Activated T-cell treated with anti-CD3 and anti-CD28 coated beads, Interleukin-2, amount 50 U/mL, for 1 hour (primary cell): Measurements from ENCODE around the gene ATP6V0D1.

ENCODE experiments used
- DNase-seq: peaks from one replicate; pipeline ENCODE4 v3.0.0-alpha.2; 2020

Gene ATP6V0D1

GRCh38 chr16:67389911-67390815, 90.8 kb downstream of the ATP6V0D1 start:
- no peak for DNase-seq

DNA sequence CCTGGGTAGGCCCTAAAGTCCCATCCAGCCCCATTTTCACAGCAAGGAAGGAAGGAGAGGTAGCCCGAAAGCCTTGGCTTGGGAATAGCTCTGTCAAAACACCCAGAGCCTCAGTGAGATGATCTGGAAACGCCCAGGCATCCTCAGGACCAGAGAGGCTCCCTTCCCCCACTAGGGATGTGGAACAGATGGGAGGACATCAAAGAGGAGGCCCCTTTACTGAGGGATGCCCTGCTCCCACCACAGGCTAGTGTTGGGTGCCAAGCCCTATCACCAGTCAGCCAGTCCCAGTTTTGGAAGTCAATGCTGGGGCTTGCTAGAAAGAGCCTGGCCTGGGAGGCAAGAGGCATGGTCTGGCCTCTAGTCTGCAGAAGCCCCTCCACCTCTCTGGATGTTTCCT, 92.4 kb downstream of the ATP6V0D1 start:
- DNase-seq, result no peak

DNA sequence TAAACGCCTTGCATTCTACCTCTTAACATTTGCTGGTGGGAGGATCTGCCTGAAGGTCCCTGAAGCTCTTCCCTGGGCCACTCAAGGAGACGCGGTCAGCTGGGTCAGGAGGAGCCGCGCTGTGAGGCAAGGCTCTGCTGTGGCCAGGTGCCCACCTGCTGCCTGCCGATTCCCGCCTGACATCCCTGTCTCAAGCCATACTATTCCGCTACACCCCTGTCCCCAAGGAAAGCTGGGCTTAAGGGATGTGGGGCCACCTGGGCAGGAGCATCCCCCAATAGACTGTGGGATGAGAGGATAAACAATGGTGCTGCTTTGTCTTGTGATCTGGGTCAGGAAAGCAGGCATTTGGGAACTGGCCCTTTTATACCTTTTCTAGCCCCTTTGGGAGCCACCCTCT, 92.8 kb downstream of the ATP6V0D1 start:
- no peak for DNase-seq
